Activated effector memory CD4-positive, alpha-beta T cell treated with Interleukin-2 at 50 U/mL for 16 hours (primary cell): ENCODE measurements around the gene PIGS.
A peak's percentile ranks its signal among the peaks of the same experiment; 100 is the strongest.
"Not testable (repeated sequence)": the region's sequence is repeated elsewhere in the genome, so short reads cannot be mapped to it uniquely, and the experiment has no call there.

Experiments used
- DNase-seq: peaks from one replicate; pipeline ENCODE4 v3.0.0-alpha.2; 2020

Gene PIGS

GRCh38 chr17:28578246-28579195 lies 7.2 kb upstream of the PIGS start:
- no peak for DNase-seq

DNA sequence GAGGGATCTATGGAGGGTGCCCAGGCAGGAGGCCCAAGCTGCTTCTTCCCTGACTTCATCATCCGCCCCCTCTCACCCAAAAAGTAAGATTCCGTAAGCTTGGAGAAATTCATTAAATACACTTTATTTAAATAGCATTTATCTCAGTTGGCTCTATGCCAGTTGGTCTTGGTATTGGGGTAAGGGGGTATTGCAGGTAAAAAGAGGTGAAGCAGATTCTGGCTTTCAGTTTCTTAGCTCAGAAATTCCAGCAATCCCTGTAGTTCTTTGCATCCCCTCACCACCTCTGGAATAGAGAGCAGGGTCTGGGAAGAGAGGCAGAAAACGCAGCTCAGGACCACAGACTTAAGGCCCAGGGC lies 6.1 kb upstream of the PIGS start:
- DNase-seq = no peak

- DNase-seq = peak; percentile 97
Measured at GRCh38 chr17:28576758-28577465, 5.6 kb upstream of the PIGS start, which contains the start of gene ALDOC. ALDOC (minus strand) TSS chr17:28576895; CDS start chr17:28575532, 1,363 bp downstream.

- not testable (repeated sequence) for DNase-seq
Measured at GRCh38 chr17:28576016-28576415, 4.7 kb upstream of the PIGS start.

- no peak for DNase-seq
Measured at GRCh38 chr17:28575126-28575795, 3.9 kb upstream of the PIGS start.

GRCh38 chr17:28574526-28574925 lies 3.2 kb upstream of the PIGS start:
- DNase-seq = no peak

DNA sequence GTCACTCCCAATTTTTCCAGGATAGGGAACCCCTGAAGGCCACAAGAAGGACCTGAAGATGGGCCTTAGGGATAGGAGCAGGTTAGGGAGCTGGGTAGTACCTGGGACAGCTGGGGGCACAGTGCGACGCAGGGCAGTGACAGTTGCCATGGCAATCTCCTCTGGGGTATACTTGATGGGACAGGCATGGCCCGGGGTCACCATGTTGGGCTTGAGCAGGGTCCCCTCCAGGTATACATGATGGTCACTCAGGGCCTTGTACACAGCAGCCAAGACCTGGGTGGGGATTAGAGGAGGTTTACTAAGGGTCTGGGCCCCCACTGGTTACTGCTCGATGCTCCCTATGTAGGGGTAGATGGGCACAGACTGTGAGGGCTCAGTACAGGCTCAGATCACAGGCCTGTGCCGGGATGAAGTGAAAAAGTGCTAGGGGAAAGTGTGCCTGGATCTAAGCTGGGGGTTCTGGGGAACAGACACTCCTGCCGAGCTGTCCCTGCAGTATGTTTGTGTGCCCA lies 2.7 kb upstream of the PIGS start:
- no peak for DNase-seq

DNA sequence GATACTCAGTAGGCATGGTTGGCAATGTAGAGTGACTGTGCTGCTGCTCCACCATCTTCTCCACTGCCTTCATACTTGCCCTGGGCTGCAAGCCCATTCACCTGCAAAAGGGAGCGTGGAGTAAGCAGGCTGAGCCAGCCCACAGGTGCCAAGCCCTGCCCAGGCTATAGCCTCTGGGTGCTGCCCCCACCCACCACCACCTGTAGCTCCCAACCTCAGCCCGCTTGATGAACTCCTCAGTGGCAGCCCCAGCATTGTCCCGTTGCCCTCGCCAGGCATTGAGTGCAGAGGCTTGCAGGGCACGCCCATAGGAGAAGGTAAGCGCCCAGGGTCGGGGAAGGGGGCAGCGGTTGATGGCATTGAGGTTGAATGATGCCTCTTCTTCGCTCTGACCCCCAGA lies 2.2 kb upstream of the PIGS start:
- no peak for DNase-seq

DNA sequence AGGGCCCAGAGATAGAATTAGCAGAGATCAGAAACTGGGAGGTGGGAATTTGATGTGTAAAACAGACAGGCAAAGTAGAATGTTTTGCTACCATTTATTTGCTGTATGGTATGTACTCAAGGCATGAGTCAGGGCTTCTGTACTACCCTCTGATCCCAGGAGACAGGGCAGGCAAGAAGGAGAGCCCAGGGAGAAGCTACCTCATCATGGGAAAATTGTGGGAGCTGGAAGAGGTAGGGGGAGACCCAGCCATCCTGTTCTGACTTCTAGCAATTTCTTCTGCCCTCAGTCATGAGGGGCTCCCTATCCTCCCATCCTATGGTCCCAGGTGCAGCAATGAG lies 1.7 kb upstream of the PIGS start:
- no peak for DNase-seq

DNA sequence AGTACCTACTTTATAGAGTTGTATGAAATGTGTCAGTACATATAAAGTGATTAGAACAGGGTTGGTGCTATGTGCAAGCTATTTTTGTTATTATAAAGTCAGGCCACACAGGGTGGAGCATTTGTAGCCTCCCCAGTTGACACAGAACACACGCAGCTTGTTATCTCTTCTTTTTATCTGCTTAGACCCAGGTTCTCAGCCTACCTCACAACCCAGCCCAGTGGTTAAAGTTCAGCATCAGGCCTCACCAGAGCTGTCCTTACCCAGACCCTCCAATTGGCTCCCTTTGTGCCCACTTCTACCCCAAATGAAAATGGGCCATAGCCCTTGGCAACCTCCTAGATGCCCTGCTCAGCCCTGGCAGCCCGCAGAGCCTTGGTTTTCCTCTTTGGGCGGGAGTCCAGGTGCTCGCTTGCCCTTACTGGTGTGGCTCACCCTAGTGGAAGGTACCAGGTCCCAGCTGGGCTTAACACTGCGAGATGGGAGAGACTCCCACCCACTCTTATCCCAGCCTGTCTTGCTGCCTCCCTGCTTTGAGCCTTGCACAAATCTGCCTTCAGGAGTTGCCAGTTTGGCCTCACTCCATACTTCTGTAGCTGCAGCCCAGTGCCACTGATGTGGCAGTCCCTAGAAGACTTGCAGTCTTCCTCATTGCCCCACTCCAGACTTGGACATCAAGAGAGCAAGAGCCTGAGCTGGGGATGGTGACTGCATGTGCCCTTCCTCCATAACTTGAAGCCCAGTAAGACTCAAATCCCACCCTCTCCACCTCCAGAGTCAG lies 1.1 kb upstream of the PIGS start:
- DNase-seq = no peak

DNA sequence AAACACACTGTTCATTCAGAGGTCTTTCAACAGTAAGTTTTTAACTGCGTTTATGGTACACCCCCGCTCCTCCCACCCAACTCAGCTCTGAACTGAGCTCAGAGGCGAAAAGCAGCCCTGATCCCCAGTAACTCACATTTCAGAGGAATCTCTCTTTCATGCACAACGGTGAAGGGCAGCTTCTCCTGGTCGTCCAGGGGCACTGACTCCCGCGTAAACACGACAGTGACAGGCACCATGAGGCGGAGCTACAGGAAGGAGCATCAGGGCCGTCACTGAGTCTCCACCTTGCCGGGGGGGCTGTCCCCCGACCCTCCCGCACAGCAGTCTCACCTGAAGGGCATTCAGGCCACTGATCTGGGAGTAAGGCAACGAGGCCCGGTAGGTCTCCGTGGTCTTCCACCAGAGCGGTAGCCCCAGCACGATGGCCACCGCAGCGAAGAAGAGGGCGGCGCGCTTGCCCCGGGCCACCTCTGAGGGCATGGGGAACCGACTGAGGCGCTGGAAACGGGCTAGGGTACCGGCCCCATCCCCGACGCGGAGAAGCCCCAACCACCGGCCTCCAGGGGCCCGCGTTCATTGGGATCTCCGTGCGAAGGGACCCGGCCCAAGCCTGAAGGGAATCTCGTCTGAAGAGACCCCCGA lies 486 bp downstream of the PIGS start:
- peak; percentile 32 for DNase-seq

GRCh38 chr17:28569446-28569845 lies 1.9 kb downstream of the PIGS start:
- no peak for DNase-seq

DNA sequence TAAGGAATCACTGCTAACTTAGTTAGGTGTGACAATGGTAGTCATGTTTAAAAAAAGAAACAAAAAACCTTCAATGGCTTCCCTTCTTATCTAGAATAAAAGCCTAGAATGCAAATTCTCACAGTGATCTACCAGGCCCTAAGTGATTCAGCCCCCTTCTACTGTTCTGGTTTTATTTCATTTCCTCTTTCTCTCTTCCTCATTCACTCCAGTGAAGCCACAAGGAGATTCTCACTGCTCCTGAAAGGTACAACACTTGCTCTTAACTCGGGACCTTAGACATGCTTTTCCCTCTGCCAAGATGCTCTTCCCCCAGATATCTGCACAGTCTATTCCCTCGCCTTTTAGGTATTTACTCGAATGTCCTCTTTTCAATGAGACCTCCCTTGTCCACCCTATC lies 3.7 kb downstream of the PIGS start:
- no peak for DNase-seq

- no peak for DNase-seq
Measured at GRCh38 chr17:28563475-28563874, 7.8 kb downstream of the PIGS start.

GRCh38 chr17:28555022-28555421 lies 16.3 kb downstream of the PIGS start:
- DNase-seq = no peak

DNA sequence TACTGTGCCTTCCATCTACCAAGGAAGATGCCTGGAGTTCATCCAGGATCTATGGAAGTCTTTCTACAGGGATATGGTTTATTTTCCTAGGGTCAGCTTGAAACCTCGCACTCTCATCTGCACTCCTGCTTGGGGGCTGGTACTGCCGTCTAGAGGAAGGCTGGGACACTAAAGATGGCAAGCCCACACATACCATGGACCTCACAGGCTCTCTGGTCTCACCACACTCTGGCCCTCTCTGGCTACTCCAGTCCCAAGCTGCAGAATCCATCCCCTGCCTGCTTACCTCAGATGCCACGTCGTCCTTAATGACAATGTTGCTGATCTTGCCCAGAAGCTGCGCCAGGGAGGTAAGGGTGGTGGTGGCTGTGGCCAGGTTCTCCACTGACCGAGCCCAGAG lies 16.8 kb downstream of the PIGS start:
- DNase-seq = no peak

DNA sequence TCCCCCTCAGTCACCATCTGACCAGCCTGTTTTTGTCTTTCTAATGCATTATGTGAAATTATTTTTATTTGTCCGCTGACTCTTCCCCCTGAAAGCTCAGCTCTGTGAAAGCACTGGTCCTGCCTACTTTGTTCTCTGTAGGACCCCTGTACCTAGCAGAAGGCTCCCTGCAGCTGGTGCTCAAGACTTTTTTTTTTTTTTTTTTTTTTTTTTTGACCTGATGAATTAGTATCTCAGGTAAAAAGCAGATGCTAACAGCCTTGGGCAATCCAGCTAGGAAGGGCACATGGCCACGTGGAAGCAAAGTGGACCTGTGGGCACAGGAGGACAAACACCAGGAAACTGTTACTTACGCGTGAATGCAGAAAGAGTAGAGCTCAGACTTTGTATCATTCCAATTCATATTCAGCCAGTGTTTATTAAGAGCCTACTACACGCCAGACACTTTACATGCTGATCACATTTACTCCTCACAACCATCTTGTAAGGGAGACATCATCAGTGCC lies 18.3 kb downstream of the PIGS start:
- DNase-seq = no peak

GRCh38 chr17:28552176-28552999 lies 18.9 kb downstream of the PIGS start, which contains the start of gene UNC119:
UNC119 (minus strand) TSS chr17:28552624; CDS start chr17:28552557, 67 bp downstream.
- DNase-seq = peak; percentile 77

DNA sequence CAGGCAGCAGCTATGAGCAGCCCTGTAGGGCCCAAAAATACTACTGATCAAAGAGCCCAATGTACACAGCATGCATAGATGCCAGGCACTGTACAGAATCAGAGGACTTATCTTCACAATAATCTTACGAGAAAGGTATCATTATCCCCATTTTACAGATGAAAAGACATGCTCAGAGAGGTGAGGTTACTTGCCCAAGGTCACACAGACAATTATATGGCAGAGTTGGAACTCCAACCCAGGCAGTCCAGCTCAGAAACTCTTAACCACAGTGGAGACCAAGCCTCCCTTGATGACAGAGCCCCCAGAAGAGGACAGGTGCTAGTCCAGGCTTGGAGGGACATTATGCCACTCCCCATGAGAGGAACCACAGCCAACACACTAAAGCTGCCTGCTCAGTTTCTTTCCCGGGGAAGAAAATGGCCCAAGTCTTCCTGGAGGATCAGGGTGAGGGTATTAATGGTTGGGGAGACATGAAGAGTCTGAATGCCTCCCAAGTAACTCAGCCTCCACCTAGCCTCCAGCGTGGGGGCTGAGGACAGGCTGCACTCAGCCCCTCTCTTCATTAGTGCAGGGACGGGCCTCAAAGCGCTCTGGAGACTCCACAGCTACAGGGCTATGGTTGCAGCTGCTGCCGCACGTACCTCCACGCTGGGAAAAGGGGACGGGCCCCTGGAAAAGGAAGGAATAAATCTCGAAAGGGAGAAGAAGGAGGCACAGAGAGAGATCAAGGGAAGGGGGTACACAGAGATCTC lies 19.7 kb downstream of the PIGS start:
- DNase-seq = no peak

DNA sequence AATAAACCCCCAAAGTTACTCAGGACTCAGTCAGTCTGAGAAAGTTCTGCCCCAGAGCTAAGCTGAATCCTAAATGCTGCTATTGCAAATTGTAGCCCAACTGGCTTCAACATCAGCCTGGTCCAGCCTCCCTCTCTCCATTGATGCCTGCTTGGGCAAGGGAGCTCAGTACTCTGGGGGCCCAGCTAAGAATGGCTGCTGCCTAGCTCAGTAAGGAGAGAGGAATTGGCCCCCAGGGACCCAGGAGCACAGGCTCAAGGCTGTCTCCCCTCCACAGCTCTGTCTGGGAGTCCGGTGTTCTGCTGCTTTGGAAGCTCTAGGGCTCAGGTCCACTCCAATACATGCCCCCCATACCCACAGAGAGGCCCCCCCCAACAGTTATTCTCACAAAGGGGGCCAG lies 20.5 kb downstream of the PIGS start:
- DNase-seq = no peak
